HCT116 (cell line): ENCODE results near the gene MAGOHB. TPM values are rescaled to one million over a fixed set of nuclear protein-coding genes. Genes with fewer than 3 reads are reported as not detected.

Experiments used
- ATAC-seq: fragments of 200-7000 bp; cut with Tn5 transposase; 2 replicates; pipeline ENCODE4 v1.9.1; 2020; ENCODE audit warnings: mild to moderate bottlenecking, moderate library complexity
- BruUV-seq: library from RNA; stranded (reverse); fragments of 400-500 nt; replicated peaks from 2 replicates; lab custom pipeline; 2021; lab: Mats Ljungman, UMichigan
- CTCF ChIA-PET: fragments of 300-600 bp; sonication (Branson Sonifier 250); formaldehyde crosslinking; loops from one replicate; lab custom pipeline; 2021; ENCODE audit warnings: antibody characterized with exemption; lab: Charles Lee
- POLR2A ChIA-PET: fragments of 300-600, 350-600 bp; sonication (Branson Sonifier 250); formaldehyde crosslinking; loops from one replicate; lab custom pipeline; 2021; ENCODE audit warnings: antibody characterized with exemption; lab: Charles Lee
- RAD21 ChIA-PET, 2 experiments: fragments of 300-600 bp; sonication (Branson Sonifier 250); formaldehyde crosslinking; loops; one replicate each; lab custom pipeline; 2023; ENCODE audit warnings: low total read pairs in 2 of 2; ENCODE audit not compliant: uncharacterized antibody in 2 of 2, unreplicated experiment in 2 of 2, low non-redundant PET in 1 of 2; lab: Charles Lee
- DNase-seq: peaks from one replicate; pipeline ENCODE4 v3.0.0-alpha.2; 2010; ENCODE audit warnings: low read depth, low spot score
- H2AFZ ChIP-seq: fragments of 200-600 bp; shearing (Covaris generic), sonication (generic); 2 replicates; pipeline ENCODE4 v1.6.1; 2017; ENCODE audit warnings: low read depth, mixed run types, mixed read lengths, antibody characterized with exemption, low read length; ENCODE audit not compliant: poor library complexity, severe bottlenecking
- H3K27ac ChIP-seq: 2 replicates; pipeline ENCODE4 v1.5.1; 2012; ENCODE audit warnings: low read depth, low read length
- H3K27me3 ChIP-seq: fragments of 200-600 bp; sonication (generic); 2 replicates; pipeline ENCODE4 v1.6.1; 2016; ENCODE audit warnings: mixed run types, low read length, mixed read lengths; ENCODE audit not compliant: insufficient read depth
- H3K36me3 ChIP-seq, 2 experiments: fragments of 200-500 bp in 1 of 2; fragments of 200-600 bp in 1 of 2; sonication (Bioruptor generic) in 1 of 2; sonication (generic) in 1 of 2; 2 replicates each; pipeline versions ENCODE4 v1.5.1 to v1.6.1; 2014 to 2016; ENCODE audit warnings: low read length in 2 of 2, inconsistent platforms in 1 of 2, mixed read lengths in 1 of 2, mixed run types in 1 of 2; ENCODE audit not compliant: insufficient read depth in 2 of 2, control insufficient read depth in 1 of 2
- H3K4me1 ChIP-seq, 2 experiments: fragments of 200-600 bp in 1 of 2; sonication (generic) in 1 of 2; 2 replicates each; pipeline versions ENCODE4 v1.5.1 to v1.6.1; 2012 to 2017; ENCODE audit warnings: low read length in 2 of 2, inconsistent platforms in 1 of 2, mild to moderate bottlenecking in 1 of 2, mixed read lengths in 1 of 2, mixed run types in 1 of 2, moderate library complexity in 1 of 2; ENCODE audit not compliant: insufficient read depth in 2 of 2, control insufficient read depth in 1 of 2
- H3K4me2 ChIP-seq: fragments of 200-600 bp; sonication (generic); 2 replicates; pipeline ENCODE4 v1.6.1; 2017; ENCODE audit warnings: mixed run types, low read length, mixed read lengths
- H3K4me3 ChIP-seq, 2 experiments: fragments of 200-600 bp in 1 of 2; sonication (generic) in 1 of 2; replicated peaks in 1 of 2; 2 replicates each; pipeline ENCODE4 v1.5.1; 2011 to 2016; ENCODE audit warnings: low read length in 2 of 2, control low read depth in 1 of 2, low read depth in 1 of 2, mild to moderate bottlenecking in 1 of 2, mixed read lengths in 1 of 2, mixed run types in 1 of 2
- H3K79me2 ChIP-seq: fragments of 200-600 bp; sonication (generic); 2 replicates; pipeline ENCODE4 v1.6.1; 2017; ENCODE audit warnings: mild to moderate bottlenecking, mixed run types, low read length, moderate library complexity, mixed read lengths; ENCODE audit not compliant: insufficient read depth
- H3K9ac ChIP-seq: fragments of 200-600 bp; sonication (generic); 2 replicates; pipeline ENCODE4 v1.6.1; 2016; ENCODE audit warnings: low read length, mixed read lengths
- H3K9me2 ChIP-seq: fragments of 200-600 bp; sonication (generic), shearing (Covaris generic); 2 replicates; pipeline ENCODE4 v1.6.1; 2017; ENCODE audit warnings: mixed run types, mild to moderate bottlenecking, moderate library complexity; ENCODE audit not compliant: insufficient read depth
- H3K9me3 ChIP-seq, 2 experiments: fragments of 200-500 bp in 1 of 2; fragments of 200-600 bp in 1 of 2; sonication (Bioruptor generic) in 1 of 2; sonication (generic) in 1 of 2; 2 replicates each; pipeline ENCODE4 v1.6.1; 2014 to 2017; ENCODE audit warnings: low read length in 2 of 2, mixed read lengths in 2 of 2, inconsistent platforms in 1 of 2, low read depth in 1 of 2, mild to moderate bottlenecking in 1 of 2, mixed run types in 1 of 2, moderate library complexity in 1 of 2; ENCODE audit not compliant: control insufficient read depth in 1 of 2, insufficient read depth in 1 of 2
- H4K20me1 ChIP-seq: fragments of 200-600 bp; sonication (generic), shearing (Covaris generic); 2 replicates; pipeline ENCODE4 v1.6.1; 2017; ENCODE audit warnings: mixed run types, mild to moderate bottlenecking, moderate library complexity; ENCODE audit not compliant: insufficient read depth
- EZH2phosphoT487 ChIP-seq: fragments of 200-600 bp; IDR thresholded peaks from 2 replicates; pipeline ENCODE4 v1.6.1; 2018; ENCODE audit warnings: antibody characterized with exemption, borderline replicate concordance
- JUND ChIP-seq: IDR thresholded peaks from 2 replicates; pipeline ENCODE4 v1.6.1; 2012
- POLR2A ChIP-seq: IDR thresholded peaks from 2 replicates; pipeline ENCODE4 v1.7.0; 2011; ENCODE audit warnings: borderline replicate concordance; ENCODE audit not compliant: insufficient read depth, insufficient read length; ENCODE audit errors: extremely low read depth
- POLR2AphosphoS5 ChIP-seq: IDR thresholded peaks from 2 replicates; pipeline ENCODE4 v1.6.1; 2011; ENCODE audit warnings: mild to moderate bottlenecking, low read depth, low read length, moderate library complexity
- ZFX ChIP-seq: fragments of 450-650 bp; IDR thresholded peaks from 2 replicates; pipeline ENCODE4 v1.6.1; 2017
- ZNF274 ChIP-seq: fragments of 200-500 bp; sonication (Bioruptor generic); IDR thresholded peaks from 2 replicates; pipeline ENCODE4 v1.6.1; 2014; ENCODE audit warnings: mild to moderate bottlenecking, low read depth, low read length, inconsistent platforms
- intact Hi-C: fragments of 100-400 bp; cut with micrococcal nuclease; formaldehyde crosslinking; loops from 2 replicates; pipeline ENCODE4 v1.10.0; 2022
- total RNA-seq: library from RNA; stranded (reverse); gene quantifications from one replicate; pipeline ENCODE4 v1.2.1, GENCODE V29; 2021; ENCODE audit not compliant: unreplicated experiment
- TF ChIP-seq, protein P1 (sequence below), 3 experiments: fragments of 200-600 bp in 1 of 3; sonication (generic) in 1 of 3; IDR thresholded peaks in 2 of 3; conservative IDR thresholded peaks in 1 of 3; 2 replicates each; pipeline ENCODE4 v1.5.1; 2012 to 2017; ENCODE audit warnings: low read depth in 2 of 3, low read length in 2 of 3, antibody characterized with exemption in 1 of 3, borderline replicate concordance in 1 of 3, control low read depth in 1 of 3, mild to moderate bottlenecking in 1 of 3, mixed read lengths in 1 of 3, mixed run types in 1 of 3, moderate library complexity in 1 of 3; ENCODE audit not compliant: insufficient read depth in 1 of 3

MAGOHB gene
- total RNA-seq, 1 experiment from 2014 or later: 55.8 TPM

DNA sequence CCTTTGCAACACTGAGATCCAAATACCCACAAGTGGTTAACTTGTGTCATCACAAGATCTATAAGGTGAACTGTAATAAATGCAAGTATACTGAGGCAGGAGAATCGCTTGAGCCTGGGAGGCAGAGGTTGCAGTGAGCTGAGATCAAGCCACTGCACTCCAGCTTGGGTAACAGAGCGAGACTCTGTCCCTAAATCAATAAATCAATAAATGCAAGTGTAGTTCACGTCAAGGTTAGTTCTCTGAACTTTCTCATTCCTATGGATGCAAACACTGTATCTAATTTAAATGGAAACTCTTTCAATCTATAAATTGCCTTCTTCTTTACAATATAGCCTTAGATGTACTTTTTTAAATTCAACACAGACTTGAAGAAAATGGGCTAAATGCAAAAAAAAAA is 3.2 kb downstream of the MAGOHB start:
- RAD21 ChIA-PET: no interaction called here

More for the DNA sequence above, 3.2 kb downstream of the MAGOHB start:
- peaks cover 23 to 34% of the 10 kb centered on the region in 2 experiments for H3K36me3 ChIP-seq
- no peaks in the 10 kb centered on the region for H3K9me3 ChIP-seq
- POLR2A ChIA-PET: no interaction called here
- BruUV-seq: no TSS peak
- no peak overlapping the region for H3K4me3 ChIP-seq
- no peaks in the 10 kb centered on the region for H3K27me3 ChIP-seq
- peaks cover 44% of the 10 kb centered on the region for H3K79me2 ChIP-seq
- TF ChIP-seq JUND (no peak), POLR2A (no peak), EZH2phosphoT487 (no peak), ZNF274 (no peak), POLR2AphosphoS5 (no peak), ZFX (no peak)
- TF ChIP-seq, protein P1, sequence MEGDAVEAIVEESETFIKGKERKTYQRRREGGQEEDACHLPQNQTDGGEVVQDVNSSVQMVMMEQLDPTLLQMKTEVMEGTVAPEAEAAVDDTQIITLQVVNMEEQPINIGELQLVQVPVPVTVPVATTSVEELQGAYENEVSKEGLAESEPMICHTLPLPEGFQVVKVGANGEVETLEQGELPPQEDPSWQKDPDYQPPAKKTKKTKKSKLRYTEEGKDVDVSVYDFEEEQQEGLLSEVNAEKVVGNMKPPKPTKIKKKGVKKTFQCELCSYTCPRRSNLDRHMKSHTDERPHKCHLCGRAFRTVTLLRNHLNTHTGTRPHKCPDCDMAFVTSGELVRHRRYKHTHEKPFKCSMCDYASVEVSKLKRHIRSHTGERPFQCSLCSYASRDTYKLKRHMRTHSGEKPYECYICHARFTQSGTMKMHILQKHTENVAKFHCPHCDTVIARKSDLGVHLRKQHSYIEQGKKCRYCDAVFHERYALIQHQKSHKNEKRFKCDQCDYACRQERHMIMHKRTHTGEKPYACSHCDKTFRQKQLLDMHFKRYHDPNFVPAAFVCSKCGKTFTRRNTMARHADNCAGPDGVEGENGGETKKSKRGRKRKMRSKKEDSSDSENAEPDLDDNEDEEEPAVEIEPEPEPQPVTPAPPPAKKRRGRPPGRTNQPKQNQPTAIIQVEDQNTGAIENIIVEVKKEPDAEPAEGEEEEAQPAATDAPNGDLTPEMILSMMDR (IDR thresholded peaks at IDR 0.05 in 2 of 3, conservative IDR thresholded peaks at IDR 0.05 in 1 of 3; ENCODE audit: borderline replicate concordance in 1 of 3, insufficient read depth in 1 of 3, low read depth in 2 of 3, low read length in 2 of 3): no peak
- no peak overlapping the region for H3K9ac ChIP-seq
- H2AFZ ChIP-seq: no peak overlapping the region
- H3K4me2 ChIP-seq: no peak overlapping the region
- CTCF ChIA-PET: interaction anchor here (2.0 kb wide), 1 partner anchor 140 kb away, joined by 5 read pairs; no protein-coding TSS in a partner anchor
- ATAC-seq (no peak), DNase-seq (no peak)
- H3K9me2 ChIP-seq: no peaks in the 10 kb centered on the region
- H3K4me1 ChIP-seq: peaks cover 0 to 11% of the 10 kb centered on the region in 2 experiments; a peak in 3 of 4 replicates
- H3K27ac ChIP-seq: no peak overlapping the region
- intact Hi-C loops: loop anchor here (5.0 kb wide), 2 partner anchors 62 to 142 kb away; partner anchors contain the start of gene STYK1
- no peaks in the 10 kb centered on the region for H4K20me1 ChIP-seq
